ENCODE data around the gene DMRTB1. TPM values are rescaled to one million over a fixed set of nuclear protein-coding genes. Genes with fewer than 3 reads are reported as not detected.
"Not testable (repeated sequence)": the region's sequence is repeated elsewhere in the genome, so short reads cannot be mapped to it uniquely, and the experiment has no call there.

DMRTB1 gene
- total RNA-seq, 2 experiments from 2014 or later: not detected

GRCh38 chr1:53432611-53433010, 26.6 kb upstream of the DMRTB1 start:
- H3K27me3 Mint-ChIP-seq: peaks cover 9% of the 10 kb centered on the region
- intact Hi-C loops (cut with DNase I, micrococcal nuclease): no loop called here
- no peaks in the 10 kb centered on the region for H3K9me3 Mint-ChIP-seq
- ChIA-PET CTCF (interaction anchor here (2.2 kb wide), 1 partner anchor 39 kb away, joined by 4 read pairs; no protein-coding TSS in a partner anchor), POLR2A (interaction anchor here (1.4 kb wide), 1 partner anchor 19 kb away, joined by 10 read pairs; no protein-coding TSS in a partner anchor)
- no peak overlapping the region for H3K27ac Mint-ChIP-seq
- Histone ChIP-seq H3K36me3 (ENCODE audit: insufficient read depth, low read length) (no peaks in the 10 kb centered on the region), H3K9me3 (ENCODE audit: control insufficient read depth in 1 of 2, insufficient read depth in 1 of 2, low read length in 2 of 2) (peaks cover 0 to 6% of the 10 kb centered on the region in 2 experiments), H3K27ac (ENCODE audit: low read depth in 1 of 2, low read length in 2 of 2) (no peak overlapping the region), H3K4me3 (ENCODE audit: low read length) (no peak overlapping the region), H3K27me3 (ENCODE audit: control insufficient read depth in 1 of 2, insufficient read depth in 2 of 2, low read length in 2 of 2) (no peaks in the 10 kb centered on the region), H3K4me1 (ENCODE audit: insufficient read depth, low read length) (no peaks in the 10 kb centered on the region)
- TF ChIP-seq, protein P1, sequence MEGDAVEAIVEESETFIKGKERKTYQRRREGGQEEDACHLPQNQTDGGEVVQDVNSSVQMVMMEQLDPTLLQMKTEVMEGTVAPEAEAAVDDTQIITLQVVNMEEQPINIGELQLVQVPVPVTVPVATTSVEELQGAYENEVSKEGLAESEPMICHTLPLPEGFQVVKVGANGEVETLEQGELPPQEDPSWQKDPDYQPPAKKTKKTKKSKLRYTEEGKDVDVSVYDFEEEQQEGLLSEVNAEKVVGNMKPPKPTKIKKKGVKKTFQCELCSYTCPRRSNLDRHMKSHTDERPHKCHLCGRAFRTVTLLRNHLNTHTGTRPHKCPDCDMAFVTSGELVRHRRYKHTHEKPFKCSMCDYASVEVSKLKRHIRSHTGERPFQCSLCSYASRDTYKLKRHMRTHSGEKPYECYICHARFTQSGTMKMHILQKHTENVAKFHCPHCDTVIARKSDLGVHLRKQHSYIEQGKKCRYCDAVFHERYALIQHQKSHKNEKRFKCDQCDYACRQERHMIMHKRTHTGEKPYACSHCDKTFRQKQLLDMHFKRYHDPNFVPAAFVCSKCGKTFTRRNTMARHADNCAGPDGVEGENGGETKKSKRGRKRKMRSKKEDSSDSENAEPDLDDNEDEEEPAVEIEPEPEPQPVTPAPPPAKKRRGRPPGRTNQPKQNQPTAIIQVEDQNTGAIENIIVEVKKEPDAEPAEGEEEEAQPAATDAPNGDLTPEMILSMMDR (IDR thresholded peaks at IDR 0.05): no peak
- no peak for DNase-seq
- peaks cover 15% of the 10 kb centered on the region for H3K4me1 Mint-ChIP-seq (ENCODE audit: low read depth)
- no peak for ATAC-seq (ENCODE audit: poor library complexity)
- no peaks in the 10 kb centered on the region for H3K36me3 Mint-ChIP-seq (ENCODE audit: low read depth)
- H3K4me3 Mint-ChIP-seq: no peak overlapping the region

DNA sequence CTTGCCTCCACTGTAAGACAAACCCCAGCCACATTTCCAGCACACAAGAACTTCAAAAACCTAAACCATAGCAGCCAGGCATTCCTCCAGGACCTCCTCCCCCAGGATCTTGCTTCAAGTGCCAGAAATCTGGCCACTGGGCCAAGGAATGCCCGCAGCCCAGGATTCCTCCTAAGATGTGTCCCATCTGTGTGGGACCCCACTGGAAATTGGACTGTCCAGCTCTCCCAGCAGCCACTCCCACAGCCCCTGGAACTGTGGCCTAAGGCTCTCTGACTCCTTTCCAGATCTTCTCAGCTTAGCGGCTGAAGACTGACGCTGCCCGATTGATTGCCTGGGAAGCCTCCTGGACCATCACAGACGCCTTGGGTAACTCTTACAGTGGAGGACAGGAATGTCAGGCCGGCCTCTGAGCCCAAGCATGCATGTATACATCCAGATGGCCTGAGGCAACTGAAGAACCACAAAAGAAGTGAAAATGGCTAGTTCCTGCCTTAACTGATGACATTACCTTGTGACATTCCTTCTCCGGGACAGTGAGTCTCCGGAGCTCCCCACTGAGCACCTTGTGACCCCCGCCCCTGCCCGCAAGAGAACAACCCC, 24.7 kb upstream of the DMRTB1 start:
- CTCF ChIA-PET; H3K27me3 ChIP-seq (ENCODE audit: control insufficient read depth in 1 of 2, insufficient read depth in 2 of 2, low read length in 2 of 2); H3K36me3 ChIP-seq (ENCODE audit: insufficient read depth, low read length); H3K27me3 Mint-ChIP-seq; H3K4me1 ChIP-seq (ENCODE audit: insufficient read depth, low read length); H3K4me3 ChIP-seq (ENCODE audit: low read length); H3K9me3 Mint-ChIP-seq; H3K27ac Mint-ChIP-seq; POLR2A ChIA-PET; H3K4me3 Mint-ChIP-seq; H3K36me3 Mint-ChIP-seq (ENCODE audit: low read depth); ATAC-seq (ENCODE audit: poor library complexity); intact Hi-C loops (cut with DNase I, micrococcal nuclease); DNase-seq; H3K27ac ChIP-seq (ENCODE audit: low read depth in 1 of 2, low read length in 2 of 2): not testable (repeated sequence)
- peaks cover 0 to 20% of the 10 kb centered on the region in 2 experiments for H3K9me3 ChIP-seq (ENCODE audit: control insufficient read depth in 1 of 2, insufficient read depth in 1 of 2, low read length in 2 of 2)
- peaks cover 15% of the 10 kb centered on the region for H3K4me1 Mint-ChIP-seq (ENCODE audit: low read depth)

DNA sequence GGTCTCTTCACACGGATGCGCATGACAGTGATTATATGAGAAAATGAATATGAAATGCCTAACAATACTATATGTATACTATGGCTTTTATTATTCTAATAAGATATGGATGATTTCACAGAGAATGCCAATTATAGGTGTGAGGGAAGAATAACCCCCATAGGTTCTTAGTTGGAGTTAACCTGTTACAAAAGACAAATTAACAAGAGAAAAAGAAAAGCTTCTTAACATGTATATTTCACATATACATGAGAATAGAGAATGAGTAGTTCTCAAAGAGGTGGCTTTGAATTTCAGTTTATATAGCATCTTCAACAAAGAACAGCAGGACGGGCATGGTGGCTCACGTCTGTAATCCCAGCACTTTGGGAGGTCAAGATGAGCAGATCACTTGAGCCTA, 24.0 kb upstream of the DMRTB1 start:
- no peaks in the 10 kb centered on the region for H3K36me3 Mint-ChIP-seq (ENCODE audit: low read depth)
- H3K9me3 Mint-ChIP-seq: no peaks in the 10 kb centered on the region
- no peaks in the 10 kb centered on the region for H3K27me3 ChIP-seq (ENCODE audit: control insufficient read depth in 1 of 2, insufficient read depth in 2 of 2, low read length in 2 of 2)
- peaks cover 9% of the 10 kb centered on the region for H3K27me3 Mint-ChIP-seq
- H3K4me3 ChIP-seq (ENCODE audit: low read length): no peak overlapping the region
- POLR2A ChIA-PET: no interaction called here
- no peaks in the 10 kb centered on the region for H3K36me3 ChIP-seq (ENCODE audit: insufficient read depth, low read length)
- CTCF ChIA-PET: interaction anchor here (0.6 to 0.7 kb wide), 2 partner anchors 14 to 211 kb away, joined by 3 read pairs; no protein-coding TSS in a partner anchor
- no peaks in the 10 kb centered on the region for H3K4me1 ChIP-seq (ENCODE audit: insufficient read depth, low read length)
- intact Hi-C loops (cut with DNase I, micrococcal nuclease): no loop called here
- no peak overlapping the region for H3K27ac Mint-ChIP-seq
- H3K4me3 Mint-ChIP-seq: no peak overlapping the region
- TF ChIP-seq, protein P1 (IDR thresholded peaks at IDR 0.05): no peak
- ATAC-seq (ENCODE audit: poor library complexity): no peak
- no peak for DNase-seq
- H3K4me1 Mint-ChIP-seq (ENCODE audit: low read depth): peaks cover 15% of the 10 kb centered on the region
- H3K9me3 ChIP-seq (ENCODE audit: control insufficient read depth in 1 of 2, insufficient read depth in 1 of 2, low read length in 2 of 2): peaks cover 0 to 22% of the 10 kb centered on the region in 2 experiments
- H3K27ac ChIP-seq (ENCODE audit: low read depth in 1 of 2, low read length in 2 of 2): no peak overlapping the region

Measured in CD4-positive, alpha-beta T cell (primary cell).